ENCODE results near the gene CASKIN1.

CASKIN1 gene

DNA sequence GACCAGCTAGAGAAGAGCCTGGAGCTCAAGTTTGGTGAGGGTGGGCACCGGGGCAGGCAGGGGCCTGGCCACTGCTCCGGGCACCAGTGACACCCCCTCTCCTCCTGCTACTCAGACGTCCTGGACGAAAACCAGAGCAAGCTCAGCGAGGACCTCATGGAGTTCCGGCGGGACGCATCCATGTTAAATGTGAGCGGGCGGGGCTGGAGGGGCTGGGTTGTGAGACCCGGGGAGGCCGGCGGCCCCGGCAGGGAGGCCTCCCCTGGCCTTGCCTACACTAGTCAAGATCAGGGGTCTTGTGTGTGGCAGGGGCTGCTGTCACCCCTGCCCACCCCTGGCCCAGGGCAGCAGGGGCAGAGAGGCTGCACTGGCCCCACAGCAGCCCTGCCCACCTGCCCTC, 23.0 kb downstream of the CASKIN1 start:
- DNase-seq, result no peak

DNA sequence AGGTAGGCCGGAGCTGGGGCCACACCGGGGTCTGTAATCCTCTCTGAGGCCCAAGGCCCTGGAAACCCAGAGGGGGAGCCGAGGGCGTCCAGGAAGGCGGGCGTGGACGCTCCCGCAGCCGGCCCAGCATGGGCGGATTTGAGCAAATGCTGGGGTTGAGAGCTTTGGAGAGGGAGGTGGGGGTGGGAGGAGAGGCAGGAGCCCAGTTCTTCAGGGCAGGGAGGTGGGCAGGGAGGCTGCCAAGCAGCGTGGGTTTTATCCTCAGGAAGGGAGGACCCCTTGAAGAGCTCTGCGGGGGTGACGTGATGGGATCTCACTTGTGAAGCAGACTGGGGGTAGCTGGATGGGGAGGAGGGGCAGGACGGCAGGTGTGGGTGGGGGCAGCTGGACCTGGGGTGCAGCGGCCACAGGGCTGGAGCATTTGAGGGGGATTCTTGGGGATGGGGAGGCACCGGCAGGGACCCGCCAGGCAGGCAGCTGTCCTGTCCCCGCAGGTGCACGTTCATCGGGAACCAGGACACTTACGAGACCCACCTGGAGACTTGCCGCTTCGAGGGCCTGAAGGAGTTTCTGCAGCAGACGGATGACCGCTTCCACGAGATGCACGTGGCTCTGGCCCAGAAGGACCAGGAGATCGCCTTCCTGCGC, 23.6 kb downstream of the CASKIN1 start:
- no peak for DNase-seq

DNA sequence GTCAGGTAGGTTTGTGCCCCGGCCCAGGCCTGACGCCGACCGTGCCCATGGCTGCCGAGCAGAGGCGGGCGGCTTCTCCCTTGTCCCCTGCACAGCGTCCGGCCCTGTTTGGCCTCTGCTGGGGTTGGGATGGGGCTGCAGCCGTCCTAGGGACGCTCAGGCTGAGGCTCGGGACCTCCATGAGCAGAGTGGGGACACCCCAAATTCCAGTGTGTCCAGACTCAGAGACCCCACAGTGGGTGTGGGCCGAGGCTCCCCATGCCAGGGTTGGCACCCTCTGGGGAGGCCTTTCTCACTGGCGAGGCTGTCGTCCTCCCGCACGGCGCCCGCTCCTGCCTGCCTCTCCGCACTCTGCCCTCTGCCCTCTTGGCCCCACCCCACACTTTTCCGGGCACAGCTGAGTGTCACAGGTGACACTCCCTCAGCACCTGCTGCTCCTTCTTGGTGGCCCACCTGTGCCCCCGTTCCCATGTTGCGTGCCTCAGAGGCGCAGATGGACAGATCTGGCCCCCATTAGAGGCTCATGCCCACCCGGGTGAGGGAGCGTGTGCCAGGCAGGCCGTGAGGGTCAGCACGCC, 24.7 kb downstream of the CASKIN1 start:
- no peak for DNase-seq

DNA sequence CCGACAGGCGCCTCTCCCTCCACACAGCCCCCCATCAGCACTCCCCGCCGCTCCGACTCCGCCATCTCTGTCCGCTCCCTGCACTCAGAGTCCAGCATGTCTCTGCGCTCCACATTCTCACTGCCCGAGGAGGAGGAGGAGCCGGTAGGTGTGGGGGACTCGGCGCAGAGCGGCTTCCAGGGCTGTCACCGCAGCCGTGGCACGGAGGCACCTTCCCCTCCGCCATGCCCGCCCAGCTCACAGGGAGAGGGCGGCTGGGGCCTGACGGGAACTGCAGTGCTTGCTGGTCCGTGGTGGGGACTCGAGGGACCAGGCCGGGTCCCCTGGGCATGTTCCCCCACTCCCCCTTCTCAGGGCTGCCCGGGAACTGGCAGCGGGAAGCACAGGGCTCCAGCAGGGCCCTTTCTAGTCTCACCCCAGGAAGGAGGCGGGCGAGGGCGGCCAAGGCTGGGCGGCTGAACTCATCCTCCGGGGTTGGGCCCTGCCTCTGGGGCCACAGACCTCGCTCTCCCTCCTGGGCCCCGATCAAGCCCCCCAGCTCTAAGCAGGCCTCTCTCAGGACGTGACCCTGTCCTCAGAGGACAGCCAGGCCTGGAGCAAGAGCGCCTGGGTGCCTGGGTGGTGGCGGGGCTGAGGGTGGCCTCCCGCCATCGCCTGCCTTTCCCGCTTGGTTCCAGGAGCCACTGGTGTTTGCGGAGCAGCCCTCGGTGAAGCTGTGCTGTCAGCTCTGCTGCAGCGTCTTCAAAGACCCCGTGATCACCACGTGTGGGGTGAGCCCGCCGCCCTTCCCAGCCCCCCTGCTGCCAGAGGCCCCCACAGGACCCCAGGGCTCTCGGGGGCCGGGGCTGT, 25.6 kb downstream of the CASKIN1 start:
- DNase-seq, result no peak

DNA sequence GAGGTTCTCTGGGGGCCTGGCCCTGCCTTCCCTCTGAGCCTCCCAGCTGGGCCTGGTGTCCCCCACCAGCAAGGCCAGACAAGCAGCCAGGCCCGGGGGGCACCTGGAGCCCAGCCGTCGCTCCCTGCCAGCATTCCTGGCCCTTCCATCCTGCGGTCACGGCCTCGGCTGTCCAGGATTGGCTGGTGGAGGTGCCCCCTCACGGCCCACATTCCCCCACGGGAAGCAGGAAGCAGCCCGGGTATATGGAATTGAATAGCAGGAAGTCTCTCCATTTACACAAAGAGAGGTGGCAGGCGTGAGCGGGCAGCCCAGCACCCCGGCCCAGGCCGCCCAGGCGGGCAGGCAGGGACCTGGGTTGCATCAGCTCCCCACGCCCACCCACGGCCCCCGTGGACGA, 26.3 kb downstream of the CASKIN1 start:
- no peak for DNase-seq

DNA sequence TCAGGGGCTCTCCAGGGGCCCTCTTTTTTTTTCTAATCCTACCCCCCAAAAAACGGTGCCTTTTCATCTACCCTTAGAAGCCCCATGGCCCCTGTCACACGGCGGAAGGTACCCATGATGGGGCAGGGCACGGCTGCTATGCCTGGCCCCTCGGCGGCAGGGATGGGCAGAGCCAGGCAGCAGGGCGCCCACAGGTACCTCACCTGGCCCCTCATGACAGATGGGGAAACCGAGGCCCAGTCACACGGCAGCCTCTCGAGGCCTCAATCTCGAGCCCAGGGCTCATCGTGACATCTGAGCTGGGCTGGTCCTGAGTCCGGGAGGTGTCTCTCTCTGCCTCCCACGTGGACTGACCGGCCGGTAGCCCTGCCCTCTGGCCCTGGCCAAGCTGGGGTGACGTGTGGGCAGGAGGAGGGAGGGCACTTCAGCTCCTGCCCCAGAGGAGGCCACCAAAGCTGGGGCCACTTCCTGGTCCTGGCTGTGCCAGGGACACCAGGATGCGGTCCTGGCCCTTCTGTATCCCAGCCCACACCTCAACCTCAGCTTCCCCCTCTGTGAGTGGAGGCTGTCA, 29.3 kb downstream of the CASKIN1 start:
- DNase-seq, result no peak

DNA sequence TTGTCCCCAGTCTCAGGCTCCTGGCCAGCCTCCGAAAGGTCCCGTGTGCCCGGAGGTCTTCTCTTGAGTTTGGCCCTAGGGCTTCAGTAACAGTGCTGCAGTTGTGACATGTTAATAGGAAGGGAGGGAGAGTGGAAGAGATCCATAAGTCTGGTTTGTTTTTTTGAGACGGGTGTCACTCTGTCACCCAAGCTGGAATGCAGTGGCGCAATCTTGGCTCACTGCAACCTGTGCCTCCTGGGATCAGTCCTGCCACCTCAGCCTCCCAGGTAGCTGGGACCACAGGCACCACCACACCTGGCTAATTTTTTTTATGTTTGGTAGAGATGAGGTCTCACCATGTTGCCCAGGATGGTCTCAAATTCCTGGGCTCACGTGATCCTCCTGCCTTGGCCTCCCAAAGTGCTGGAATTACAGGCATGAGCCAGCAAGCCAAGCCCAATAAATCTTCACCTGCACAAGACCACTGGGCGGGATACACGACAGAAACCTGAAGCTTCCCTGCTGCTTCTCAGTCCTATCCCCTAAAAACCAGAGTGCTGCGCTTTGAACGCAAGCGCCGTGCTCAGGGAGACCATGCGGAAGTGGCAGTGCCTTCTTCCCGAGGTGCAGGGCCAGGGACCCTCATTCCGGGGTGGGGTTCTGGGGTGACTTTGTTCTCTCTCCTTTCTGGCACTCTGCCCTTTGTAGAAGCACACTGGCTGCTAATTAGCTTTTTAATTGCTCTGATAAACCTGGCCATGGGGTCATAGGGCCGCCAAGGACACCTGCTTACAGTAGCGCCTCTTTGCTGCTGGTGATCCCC, 29.9 kb downstream of the CASKIN1 start:
- DNase-seq, result no peak

DNA sequence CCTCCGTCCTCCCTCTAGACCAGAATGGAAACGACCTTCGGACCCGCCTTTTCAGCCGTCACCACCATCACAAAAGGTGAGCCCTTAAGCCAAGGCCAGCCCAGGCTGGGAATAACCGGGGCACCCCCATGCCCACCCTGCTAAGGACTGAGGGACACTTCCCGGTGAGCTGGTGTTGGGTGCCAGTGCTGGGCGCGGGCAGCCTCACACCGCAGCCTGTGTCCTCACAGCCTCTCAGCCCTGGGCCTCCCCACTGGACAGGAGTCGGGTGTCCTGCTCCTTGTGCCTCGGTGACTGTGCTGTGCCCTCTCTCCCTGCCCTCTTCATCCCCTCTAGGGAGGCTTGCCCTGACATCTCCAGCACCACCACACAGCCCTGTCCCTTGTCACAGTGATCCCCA, 30.5 kb downstream of the CASKIN1 start:
- DNase-seq, result no peak

DNA sequence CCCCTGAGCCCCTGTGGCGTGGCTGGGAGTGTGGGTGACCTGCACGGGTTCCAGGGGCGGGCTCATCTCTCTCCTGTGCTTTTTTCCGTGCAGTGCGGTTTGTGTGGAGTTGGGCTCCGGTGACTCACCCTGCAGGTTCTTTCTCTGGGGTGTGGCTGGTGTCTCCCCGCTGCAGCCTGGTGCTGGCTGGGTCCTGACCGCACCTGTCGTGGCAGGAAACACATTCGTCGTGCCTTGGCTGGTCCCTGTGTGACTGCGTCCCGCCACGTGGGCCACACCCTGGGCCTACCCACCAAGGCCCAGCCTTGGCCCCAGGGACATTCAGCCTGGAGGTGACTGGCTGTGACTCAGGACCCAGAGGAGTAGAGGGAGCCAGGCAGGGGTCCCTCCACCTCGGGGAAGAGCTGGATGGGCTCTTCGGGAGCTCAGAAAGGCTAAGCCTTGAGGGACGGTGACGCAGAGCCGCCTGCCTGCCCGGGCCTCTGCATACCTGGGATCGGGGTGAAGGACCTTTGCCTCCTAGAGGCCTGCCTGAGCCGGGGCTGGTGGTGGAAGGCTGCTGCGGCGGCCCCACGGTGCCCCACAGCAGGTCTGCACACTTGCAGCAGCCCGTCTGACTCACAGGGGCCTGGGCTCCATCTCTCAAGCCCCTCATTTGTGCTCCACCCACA, 33.1 kb downstream of the CASKIN1 start:
- DNase-seq, result no peak

DNA sequence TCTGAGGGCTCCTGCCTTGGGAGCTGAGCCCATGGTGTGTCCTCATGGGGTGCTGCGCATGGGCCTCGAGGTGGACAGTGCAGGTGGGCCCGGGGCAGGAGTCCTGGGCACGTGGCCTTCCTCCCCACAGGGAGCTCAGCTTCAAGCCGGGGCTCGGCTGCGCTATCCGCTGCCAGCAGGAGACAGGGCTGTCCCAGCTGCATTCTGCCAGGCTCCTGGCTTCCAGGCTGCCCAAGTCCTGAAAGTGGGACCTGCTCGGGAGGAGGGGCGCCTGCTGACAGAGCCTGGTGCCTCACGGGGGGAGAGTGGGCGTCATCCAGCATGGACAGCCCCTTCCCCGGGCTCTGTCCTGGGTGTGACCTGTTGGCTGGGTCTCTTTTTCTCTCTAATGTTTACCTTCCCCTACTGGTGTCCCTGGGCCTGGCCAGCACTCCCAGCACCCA, 33.7 kb downstream of the CASKIN1 start:
- no peak for DNase-seq

DNA sequence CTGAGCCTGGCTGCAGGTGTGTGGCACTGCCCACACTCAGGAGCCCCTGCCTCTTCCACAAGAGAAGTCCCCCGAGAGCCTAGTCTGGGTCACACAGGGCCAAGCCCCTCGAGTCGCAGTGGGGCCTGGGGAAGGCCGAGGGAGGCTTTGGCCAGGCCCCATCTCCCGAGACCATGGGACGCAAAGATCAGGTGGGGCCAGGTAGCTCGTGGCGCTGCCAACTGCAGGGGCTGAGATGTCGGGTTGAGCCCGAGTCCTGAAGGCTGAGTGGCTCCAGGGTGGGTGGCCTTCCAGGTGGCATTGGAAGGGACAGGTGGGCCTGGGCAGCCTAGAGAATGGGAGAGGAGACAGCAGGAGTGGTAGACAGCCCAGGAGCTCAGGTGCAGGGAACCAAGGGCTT, 34.5 kb downstream of the CASKIN1 start:
- DNase-seq, result no peak

DNA sequence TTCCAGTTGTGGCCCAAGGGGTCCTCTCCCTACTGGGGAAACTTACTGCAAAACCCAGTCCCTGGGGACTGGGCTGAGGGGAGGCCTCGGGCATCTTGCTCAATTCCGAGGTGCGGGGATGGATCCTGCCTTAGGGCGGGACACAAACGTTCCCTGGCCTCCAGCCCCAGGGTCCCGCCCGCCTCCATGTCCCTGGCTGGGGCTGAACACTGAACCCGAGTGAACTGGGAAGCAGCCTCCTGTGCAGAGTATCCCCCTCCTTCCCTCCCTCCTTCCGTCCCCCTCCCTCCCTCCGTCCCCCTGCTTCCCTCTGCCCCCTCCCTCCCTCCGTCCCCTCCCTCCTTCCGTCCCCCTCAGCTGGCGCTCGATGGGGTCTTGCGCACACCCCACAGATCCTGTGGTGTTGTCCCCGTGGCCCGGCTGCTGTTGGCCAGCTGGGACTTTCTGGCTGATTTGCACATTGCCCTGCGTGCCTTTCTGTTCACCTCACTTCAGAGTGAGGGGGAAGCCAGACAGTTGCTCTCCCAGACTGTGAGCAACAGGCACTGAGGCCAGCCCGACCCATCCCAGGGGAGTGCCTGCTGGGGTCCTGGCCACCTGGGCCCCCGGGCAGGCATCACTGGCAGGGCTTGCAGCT, 35.4 kb downstream of the CASKIN1 start:
- no peak for DNase-seq

DNA sequence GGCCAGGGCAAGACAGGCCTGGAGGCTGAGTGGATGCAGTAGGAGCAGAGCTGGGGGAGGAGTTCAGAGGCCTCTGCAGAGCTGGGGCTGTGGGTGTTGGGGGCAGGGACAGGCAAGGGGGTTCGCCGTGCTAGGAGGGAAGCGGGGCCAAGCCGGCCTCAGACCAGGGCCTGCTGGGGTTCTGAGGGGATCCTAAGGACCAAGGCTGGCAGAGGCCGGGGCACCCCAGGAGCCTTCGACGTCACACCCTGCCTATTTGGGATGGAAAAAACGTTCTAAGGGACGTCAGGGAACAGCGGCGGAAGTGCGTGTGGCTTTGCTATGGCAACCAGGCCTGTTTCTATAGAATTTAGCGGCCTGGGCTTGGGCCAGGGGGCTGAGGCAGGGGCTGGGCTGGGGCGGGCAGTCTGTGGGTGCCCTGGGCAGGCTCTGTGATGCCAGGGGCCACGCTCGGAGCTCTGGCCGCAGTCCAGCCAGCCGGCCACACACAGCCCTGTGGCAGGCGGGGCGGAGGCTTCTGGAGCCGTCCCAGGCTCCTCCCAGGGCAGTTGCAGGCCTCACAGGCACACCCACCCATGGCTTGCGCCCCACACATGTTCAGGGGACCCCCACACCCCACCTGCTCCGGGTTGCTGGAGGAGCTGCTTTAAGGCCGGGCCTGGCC, 37.1 kb downstream of the CASKIN1 start:
- no peak for DNase-seq

DNA sequence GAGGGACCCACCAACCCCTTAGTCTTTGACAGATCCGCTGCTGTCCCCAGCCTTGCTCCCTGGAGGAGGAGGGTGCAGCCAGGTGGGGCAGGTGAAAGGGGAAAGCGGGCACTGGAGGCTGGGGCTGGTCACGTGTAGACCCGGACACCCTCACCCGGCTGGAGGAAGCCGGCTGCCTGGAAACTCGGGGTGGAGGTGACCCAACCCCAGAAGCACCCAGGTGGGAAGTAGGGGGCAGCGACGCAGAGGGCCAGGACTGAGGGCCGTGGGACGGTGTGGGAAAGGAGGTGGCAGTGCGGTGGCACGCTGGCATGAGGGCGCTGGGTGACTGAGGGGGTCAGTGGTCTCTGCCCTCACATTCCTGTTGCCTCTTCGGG, 38.2 kb downstream of the CASKIN1 start:
- no peak for DNase-seq

DNA sequence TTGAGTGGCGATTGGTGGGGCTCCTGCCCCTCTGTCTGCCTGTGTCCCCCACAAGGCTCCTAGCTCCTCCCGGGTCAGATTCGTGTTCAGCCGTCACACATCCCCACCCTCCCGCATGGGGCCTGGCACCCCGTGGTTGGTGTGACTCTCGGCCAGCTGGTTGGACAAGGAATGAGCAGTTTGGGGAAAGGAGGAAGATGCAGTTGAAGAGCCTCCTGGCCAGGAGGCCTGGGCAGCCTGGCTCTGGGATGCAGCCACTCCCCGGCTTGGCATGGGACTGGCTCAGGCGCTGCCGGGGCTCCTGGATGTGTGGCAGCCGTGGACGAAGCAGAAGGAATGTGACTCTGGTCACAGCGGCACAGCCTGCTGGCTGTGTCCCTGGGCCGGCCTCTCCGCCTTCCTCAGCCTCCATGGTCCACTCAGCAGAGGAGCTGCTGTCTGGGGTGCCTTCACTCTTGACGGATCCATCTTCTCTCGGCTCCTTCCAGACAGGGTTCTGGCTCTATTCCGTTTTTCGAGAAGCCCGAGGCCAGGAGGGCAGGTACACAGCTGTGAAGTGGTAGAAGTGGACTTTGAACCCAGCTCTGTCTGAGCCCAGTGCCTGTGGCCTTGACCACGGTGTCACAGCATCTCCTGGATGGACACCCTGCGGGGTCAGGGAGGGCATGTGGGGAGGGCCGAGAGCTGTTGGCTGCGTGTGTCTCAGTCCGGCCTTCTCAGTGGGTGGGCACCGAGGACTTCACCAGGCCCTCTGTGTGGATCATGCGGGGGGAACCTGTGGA, 38.7 kb downstream of the CASKIN1 start:
- no peak for DNase-seq

DNA sequence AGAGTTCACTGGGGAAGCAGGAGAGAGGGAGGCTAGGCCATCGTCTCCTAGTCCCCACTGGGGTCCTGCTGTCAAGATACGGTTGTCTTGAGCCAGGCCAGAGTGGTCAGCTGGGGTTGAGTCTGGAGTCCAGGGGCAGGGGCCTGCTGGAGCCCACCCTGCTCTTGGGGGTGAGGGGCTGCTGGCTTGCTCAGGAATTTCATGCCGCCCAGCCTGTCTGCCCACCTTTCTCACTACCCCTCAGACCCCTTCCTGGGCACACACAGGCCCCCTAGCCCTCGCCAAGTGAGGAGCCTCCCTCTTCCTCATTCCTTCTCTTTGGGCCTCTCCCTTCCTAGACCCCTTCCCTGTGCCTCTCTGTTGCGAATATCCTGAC, 39.6 kb downstream of the CASKIN1 start:
- no peak for DNase-seq

DNA sequence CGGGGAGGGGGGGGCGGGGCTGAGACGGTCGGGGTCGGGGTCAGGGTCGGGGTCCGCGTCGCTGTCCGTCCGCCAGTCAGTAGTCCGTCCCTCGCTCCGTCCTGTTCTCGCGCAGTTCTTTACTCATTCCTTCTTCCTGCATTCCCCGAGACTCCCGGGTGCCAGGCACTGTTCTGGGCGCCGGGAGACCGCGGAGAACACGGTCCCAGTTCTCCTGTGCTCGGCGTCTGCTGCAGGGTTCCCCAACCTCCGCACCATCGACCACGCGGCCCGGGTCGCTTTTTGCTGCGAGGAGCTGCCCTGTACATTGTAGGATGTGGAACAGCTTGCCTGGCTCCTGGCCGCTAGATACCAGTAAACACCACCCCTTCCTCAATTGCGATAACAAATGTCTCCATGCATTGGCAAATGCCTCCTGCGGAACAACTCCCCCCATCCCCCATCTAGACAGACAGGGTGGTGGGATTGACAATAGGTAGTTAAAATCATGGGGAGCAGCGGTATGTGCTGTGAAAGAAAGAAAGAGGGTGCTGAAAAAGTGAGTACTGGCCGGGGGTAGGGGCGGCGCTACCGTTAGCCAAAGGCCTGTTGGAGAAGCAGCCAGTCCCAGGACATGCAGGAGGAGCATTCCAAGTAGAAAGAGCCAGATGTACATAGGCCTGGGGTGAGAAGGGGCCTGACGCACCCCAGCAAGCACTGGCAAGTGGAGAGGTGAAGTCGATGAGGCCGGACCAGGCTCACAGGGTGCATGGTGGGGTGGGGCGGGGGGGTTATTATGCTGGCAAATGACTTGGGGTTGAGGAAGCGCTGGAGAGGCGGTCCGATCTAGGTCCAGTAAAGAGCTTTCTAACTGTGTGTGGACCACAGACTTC, 40.2 kb downstream of the CASKIN1 start:
- DNase-seq, result peak; percentile 15

DNA sequence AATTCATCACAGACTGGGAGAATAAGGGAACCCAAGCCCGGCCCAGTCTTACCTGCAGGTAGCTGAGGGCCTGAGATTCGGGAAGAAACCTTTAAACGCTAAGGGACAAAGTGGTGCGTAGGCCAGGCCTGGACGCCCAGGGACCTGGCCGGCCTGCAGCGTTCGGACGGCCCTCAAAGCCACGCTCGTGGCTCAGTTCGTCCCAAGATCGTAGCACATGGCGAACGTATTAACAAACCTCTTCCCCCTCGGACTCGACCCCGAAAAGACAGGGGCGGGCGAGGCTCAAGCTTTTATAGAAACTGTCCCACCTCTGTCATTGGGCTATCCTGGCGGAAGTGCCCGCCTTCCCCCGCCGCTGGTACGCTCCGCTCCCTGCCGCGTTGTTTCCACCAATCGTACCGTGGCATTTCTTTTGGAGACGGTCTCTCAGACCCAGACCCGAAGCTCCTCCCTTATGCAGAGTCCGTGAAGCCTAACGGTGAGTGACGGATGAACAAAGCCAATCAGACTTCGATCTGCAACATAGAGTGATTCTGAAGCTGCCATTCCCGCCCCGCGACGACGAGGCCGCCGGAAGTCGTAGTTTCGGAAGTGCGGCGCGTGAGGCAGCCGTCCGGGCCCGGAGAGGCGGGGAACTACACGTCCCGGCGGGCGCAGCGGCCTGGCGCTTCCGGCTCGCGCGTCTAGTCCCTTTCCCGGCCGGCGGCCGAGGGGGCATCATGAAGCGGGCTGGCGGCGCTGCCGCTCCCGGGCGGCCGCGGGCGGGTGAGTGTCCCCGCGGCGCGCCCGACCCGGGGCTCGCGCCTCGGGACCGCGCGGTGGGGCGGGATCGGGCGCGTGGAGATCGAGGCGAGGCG, 41.1 kb downstream of the CASKIN1 start, which contains the start of gene TRAF7:
Gene TRAF7 (plus strand): TSS at position 692 of the 860 bp plus-strand sequence. CDS start 8,139 bp downstream, outside the sequence.
- peak; percentile 100 for DNase-seq

Data from kidney glomerular epithelial cell (primary cell).